ENCODE measurements around the gene CFAP61. TPM values are rescaled to one million over a fixed set of nuclear protein-coding genes. Genes with fewer than 3 reads are reported as not detected.
A peak's percentile ranks its signal among the peaks of the same experiment; 100 is the strongest.
"Not testable (repeated sequence)": the region's sequence is repeated elsewhere in the genome, so short reads cannot be mapped to it uniquely, and the experiment has no call there.

CFAP61 gene, protein sequence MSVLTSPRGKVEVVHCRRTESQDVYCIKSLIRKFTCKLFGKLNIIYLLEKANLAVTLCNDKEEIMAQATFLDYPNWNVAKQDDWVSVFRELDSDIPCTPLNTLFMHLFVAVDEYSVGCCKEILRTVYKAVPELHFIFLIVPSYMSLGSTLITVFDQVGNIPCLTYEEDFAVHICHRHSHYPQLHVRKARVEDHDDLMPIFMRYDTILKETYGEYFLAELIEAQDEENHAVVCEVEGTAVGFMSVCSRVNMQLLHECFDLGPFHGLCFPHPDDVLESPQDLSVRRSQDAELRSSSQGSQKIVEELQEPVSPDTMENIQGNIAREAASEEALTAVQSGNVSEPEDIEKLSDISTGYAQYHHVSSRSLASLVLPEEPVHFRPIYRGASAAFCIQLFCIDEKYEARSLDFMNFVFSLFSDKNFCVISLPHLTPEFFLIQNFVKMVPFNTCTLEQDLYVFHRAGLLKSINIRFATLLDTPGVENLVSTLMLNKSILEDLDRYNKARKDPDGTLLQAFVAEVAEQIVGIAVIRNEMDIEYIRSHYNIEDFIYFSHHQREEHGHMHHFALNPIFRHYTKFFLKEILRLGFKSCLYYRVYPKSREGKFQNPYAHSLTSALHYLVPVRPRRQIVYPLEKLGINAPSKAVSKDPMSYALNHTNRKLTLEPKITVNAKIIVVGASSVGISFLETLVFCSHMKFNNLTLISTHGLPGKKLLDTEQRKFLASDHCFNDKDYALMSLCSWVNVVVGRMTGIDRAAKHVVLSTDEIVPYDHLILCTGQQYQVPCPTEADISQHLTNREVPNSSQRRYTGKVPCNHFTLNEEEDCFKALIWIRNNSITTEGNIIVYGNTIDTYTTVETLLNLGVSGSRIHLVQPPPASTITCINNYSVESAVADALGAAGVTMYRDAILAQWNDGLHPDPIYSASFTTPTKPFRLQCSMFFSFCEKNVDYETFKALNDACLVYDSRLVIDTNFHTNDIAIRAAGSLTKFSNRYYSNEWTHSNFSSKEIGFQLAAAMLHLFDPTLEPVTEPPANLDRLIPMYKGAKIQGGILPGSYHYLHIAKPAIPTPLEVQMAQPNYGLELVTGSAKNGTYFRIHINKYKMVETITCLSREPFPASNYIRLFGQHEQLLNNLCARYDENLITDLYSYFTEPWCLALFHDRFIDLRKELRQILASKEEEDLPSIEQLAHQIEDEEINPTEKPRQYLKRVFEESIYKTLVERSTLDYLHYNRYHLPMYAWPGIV
- total RNA-seq (10 to 100 TPM; 23.2 to 59.4 (median 38.8) TPM), polyA plus RNA-seq (10 to 100 TPM in 2 of 3 donors, 1 to 10 TPM in 1; 8.3 to 32.3 (median 10.9) TPM)
- long read RNA-seq, donor 1, partial matches to known transcripts = 2 of 2 reads
- long read RNA-seq, donor 1, other reads (novel, unspliced or antisense) = 0 of 2 reads
- long read RNA-seq, donor 2, partial matches to known transcripts = 10 of 28 reads
- long read RNA-seq, donor 2, other reads (novel, unspliced or antisense) = 17 of 28 reads

DNA sequence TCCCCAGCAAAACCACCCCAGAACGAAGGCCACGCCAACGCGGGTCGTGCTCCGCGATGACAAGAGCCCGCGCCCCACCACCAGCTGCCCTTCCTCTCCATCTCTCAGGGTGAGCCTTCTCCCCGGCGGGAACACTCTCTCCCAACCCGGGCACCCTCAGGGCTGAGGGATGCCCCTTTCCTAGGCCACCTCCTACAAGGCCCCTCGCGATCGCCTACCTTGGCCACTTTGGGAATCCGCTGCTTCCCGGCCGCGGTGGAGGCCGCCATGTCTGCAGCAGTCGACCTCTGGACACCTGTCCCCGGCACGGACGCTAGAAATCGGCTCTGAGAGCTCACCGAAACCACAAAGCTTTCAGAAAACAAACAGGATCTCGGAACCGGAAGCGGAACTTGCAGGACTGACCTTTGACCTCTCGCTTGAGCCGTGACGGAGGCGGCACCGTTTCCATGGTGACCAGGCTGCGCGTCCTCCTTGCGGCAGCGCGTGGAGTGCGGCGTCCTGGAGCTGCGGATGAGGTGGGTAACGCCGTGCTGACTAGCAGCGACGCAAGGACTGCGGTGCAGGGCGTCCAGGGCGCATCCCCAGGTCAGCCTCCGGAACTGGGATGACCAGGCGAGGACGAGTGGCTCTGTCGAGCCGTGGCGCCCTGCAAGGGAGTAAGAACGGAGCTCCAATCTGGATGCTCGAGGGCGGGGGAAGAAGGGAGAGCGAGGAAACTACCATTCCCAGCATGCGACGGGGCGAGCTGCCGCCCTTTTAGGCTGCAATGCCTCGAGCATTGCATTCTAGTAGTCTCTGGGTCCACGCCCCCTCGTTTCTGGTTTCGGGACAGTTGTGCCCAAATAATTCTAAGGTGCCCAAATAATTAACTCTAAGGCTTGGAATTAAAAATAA, at the start of gene CFAP61, which contains the start of gene CRNKL1:
TSS of gene CFAP61 (plus strand) at position 459 of the 897 bp plus-strand sequence. CDS start 4,122 bp downstream, outside the sequence.
TSS of gene CRNKL1 (minus strand) at position 393 of the 897 bp plus-strand sequence. CDS start at position 269, 124 bp downstream.
- H3K4me1 ChIP-seq = peaks cover 9% of the 10 kb centered on the region
- DNase-seq = peak; percentile 95 to 98
- no peaks in the 10 kb centered on the region for H3K9me3 ChIP-seq
- peak; percentile 98 to 99 (median 98) for ATAC-seq
- peak within 1 kb of the TSS; percentile 91 for H3K4me3 ChIP-seq
- intact Hi-C loops (cut with DNase I) = loop anchor here in 1 of 2 donors (5.0 kb wide), 1 partner anchor 35 kb away; the partner anchor contains the start of gene NAA20
- TF ChIP-seq, protein P1, sequence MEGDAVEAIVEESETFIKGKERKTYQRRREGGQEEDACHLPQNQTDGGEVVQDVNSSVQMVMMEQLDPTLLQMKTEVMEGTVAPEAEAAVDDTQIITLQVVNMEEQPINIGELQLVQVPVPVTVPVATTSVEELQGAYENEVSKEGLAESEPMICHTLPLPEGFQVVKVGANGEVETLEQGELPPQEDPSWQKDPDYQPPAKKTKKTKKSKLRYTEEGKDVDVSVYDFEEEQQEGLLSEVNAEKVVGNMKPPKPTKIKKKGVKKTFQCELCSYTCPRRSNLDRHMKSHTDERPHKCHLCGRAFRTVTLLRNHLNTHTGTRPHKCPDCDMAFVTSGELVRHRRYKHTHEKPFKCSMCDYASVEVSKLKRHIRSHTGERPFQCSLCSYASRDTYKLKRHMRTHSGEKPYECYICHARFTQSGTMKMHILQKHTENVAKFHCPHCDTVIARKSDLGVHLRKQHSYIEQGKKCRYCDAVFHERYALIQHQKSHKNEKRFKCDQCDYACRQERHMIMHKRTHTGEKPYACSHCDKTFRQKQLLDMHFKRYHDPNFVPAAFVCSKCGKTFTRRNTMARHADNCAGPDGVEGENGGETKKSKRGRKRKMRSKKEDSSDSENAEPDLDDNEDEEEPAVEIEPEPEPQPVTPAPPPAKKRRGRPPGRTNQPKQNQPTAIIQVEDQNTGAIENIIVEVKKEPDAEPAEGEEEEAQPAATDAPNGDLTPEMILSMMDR (IDR thresholded peaks at IDR 0.05) = no peak
- WGBS, 3 donors = 0% methylated on average over 67 of the region's 67 CpGs
- no peaks in the 10 kb centered on the region for H3K27me3 ChIP-seq (ENCODE audit: insufficient read depth in 3 of 3, low read length in 2 of 3)
- H3K27ac ChIP-seq = peak within 1 kb of the TSS; percentile 91
- peaks cover 9 to 36% of the 10 kb centered on the region in 2 donors for H3K36me3 ChIP-seq (ENCODE audit: insufficient read depth in 1 of 2, low read depth in 1 of 2)

DNA sequence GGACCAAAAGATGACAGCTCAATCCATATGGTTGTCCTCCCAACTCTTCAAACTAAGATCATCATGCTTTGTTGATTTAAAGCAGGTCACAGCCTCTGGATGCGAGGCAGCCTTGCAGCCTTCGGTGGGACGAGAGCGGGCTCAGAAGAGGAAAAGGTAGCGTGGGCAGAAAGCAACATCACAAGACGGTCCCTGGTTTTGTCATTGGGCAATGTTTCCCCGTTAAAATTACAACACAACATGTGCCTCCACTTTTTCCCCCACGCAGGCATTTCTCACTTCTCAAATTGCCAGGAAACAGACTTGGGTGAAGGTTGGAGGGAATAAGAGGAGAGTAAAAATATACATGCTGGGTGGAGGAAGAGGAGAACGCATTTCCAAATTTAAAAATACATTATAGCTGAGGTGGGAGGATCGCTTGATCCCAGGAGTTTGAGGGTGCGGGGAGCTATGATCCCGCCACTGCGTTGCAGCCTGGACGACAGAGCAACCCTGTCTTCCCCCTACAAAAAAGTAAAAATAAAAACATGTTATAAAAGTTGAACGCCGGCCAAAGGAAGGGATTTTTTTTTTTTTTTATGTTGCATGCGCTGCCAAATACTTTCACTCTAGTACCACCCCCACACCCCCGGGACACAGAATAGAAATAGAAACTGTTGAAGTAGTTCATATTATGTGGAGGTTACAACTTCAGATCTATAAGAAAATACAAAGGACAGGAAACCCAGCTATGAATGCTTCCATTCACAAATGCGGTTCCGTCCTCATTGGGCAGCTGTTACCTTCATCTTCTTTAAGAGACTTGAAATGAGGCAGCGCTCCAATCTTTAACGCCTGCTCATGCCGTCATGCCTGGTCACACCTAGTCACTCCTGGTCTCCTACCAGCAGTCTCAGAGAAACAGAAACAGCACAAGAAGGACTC, 49.0 kb upstream of the CFAP61 start:
- Histone ChIP-seq H3K36me3 (ENCODE audit: insufficient read depth in 1 of 2, low read depth in 1 of 2) (peaks cover 0 to 37% of the 10 kb centered on the region in 2 donors), H3K4me1 (peaks cover 33% of the 10 kb centered on the region), H3K9me3 (no peaks in the 10 kb centered on the region), H3K4me3 (peak overlapping the region; percentile 48), H3K27ac (peak overlapping the region; percentile 85), H3K27me3 (ENCODE audit: insufficient read depth in 3 of 3, low read length in 2 of 3) (no peaks in the 10 kb centered on the region)
- ATAC-seq (peak; percentile 61 to 79 (median 76)), DNase-seq (peak in 1 of 2 donors; percentile 38)
- WGBS, 3 donors = 9 to 15% (median 9%) methylated on average over 23 of the region's 23 CpGs
- intact Hi-C loops (cut with DNase I) = no loop called here
- TF ChIP-seq, protein P1 (IDR thresholded peaks at IDR 0.05) = no peak

DNA sequence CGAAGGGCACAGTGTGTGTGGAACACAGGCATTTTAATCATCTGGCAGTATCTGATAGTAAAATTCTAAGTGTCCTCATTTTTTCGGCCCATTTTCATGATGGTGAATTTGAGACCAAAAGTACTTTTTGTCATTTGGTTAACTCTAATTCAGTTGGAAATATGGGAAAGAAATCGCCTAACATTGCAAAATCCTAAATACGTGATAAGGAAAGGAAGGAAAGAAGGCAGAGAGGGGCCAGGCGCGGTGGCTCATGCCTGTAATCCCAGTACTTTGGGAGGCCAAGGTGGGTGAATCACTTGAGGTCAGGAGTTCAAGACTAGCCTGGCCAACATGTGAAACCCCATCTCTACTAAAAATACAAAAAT, 48.4 kb upstream of the CFAP61 start:
- WGBS, 3 donors = 57 to 70% (median 59%) methylated on average over 6 of the region's 6 CpGs
- intact Hi-C loops (cut with DNase I); H3K9me3 ChIP-seq; DNase-seq; H3K27me3 ChIP-seq (ENCODE audit: insufficient read depth in 3 of 3, low read length in 2 of 3): not testable (repeated sequence)
- Histone ChIP-seq H3K36me3 (ENCODE audit: insufficient read depth in 1 of 2, low read depth in 1 of 2) (peaks cover 0 to 30% of the 10 kb centered on the region in 2 donors), H3K27ac (peak overlapping the region; percentile 85), H3K4me3 (peak overlapping the region; percentile 48), H3K4me1 (peaks cover 33% of the 10 kb centered on the region)
- ATAC-seq = peak in 2 of 4 donors; percentile 22 to 39

Data from psoas muscle (tissue), 8 donors.